Skeletal muscle tissue (tissue), 4 donors: ENCODE measurements around the gene EHD2. TPM values are rescaled to one million over a fixed set of nuclear protein-coding genes. Genes with fewer than 3 reads are reported as not detected.

Source experiments
- H3K27ac ChIP-seq: one replicate; pipeline ENCODE4 v1.7.0; 2013; ENCODE audit warnings: mild to moderate bottlenecking, low read depth, low read length, inconsistent platforms
- H3K27me3 ChIP-seq, 3 donors: one replicate each; pipeline ENCODE4 v1.7.0; 2013; ENCODE audit warnings: low read length in 3 of 3; ENCODE audit not compliant: control insufficient read depth in 3 of 3, insufficient read depth in 3 of 3
- H3K36me3 ChIP-seq, 3 donors: one replicate each; pipeline ENCODE4 v1.7.0; 2013; ENCODE audit warnings: low read length in 3 of 3; ENCODE audit not compliant: control insufficient read depth in 3 of 3, insufficient read depth in 3 of 3
- H3K4me1 ChIP-seq, 3 donors: one replicate each; pipeline ENCODE4 v1.7.0; 2013; ENCODE audit warnings: low read length in 3 of 3, mild to moderate bottlenecking in 3 of 3; ENCODE audit not compliant: control insufficient read depth in 3 of 3, insufficient read depth in 3 of 3
- H3K4me3 ChIP-seq, 3 donors: one replicate each; pipeline ENCODE4 v1.7.0; 2013; ENCODE audit warnings: low read length in 3 of 3
- H3K9ac ChIP-seq, 3 donors: one replicate each; pipeline ENCODE4 v1.7.0; 2013; ENCODE audit warnings: low read length in 3 of 3, mild to moderate bottlenecking in 3 of 3, moderate library complexity in 2 of 3, low read depth in 1 of 3
- H3K9me3 ChIP-seq, 3 donors: one replicate each; pipeline ENCODE4 v1.7.0; 2013; ENCODE audit warnings: low read length in 3 of 3; ENCODE audit not compliant: control insufficient read depth in 3 of 3
- total RNA-seq: library from RNA; depleted of rRNA; stranded (reverse); fragments of >200 nt; gene quantifications from one replicate; pipeline ENCODE4 v1.2.3, GENCODE V29; 2014
- donor health status: Osteomylitis.

The EHD2 gene
- total RNA-seq, 1 donor from 2014 or later: 63.2 TPM

DNA sequence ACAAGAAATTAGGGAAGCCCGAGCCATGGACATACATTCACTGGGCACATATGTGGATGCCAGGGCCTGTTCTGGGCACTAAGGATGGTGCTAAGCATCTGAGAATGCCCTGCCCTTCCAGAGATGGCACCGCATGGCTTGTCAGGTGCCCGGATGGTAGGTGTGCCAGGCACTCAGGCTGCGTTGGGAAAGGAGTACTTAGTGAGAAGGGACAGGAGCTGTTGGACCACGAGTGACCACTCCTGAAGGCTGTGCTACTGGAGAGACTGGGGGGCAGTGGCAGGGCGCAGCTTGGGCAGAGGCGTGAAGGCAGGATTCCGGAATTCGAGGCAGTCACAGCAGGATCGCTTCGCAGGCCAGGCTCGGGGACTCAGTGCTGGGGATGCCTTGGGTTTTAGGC lies 38.0 kb upstream of the EHD2 start:
- no peak overlapping the region for H3K27ac ChIP-seq
- no peaks in the 10 kb centered on the region for H3K27me3 ChIP-seq
- no peak overlapping the region for H3K9ac ChIP-seq
- H3K4me1 ChIP-seq: peaks cover 0 to 6% (median 0%) of the 10 kb centered on the region in 3 donors
- peaks cover 41 to 46% (median 41%) of the 10 kb centered on the region in 3 donors for H3K36me3 ChIP-seq
- H3K9me3 ChIP-seq: no peaks in the 10 kb centered on the region
- H3K4me3 ChIP-seq: no peak overlapping the region

DNA sequence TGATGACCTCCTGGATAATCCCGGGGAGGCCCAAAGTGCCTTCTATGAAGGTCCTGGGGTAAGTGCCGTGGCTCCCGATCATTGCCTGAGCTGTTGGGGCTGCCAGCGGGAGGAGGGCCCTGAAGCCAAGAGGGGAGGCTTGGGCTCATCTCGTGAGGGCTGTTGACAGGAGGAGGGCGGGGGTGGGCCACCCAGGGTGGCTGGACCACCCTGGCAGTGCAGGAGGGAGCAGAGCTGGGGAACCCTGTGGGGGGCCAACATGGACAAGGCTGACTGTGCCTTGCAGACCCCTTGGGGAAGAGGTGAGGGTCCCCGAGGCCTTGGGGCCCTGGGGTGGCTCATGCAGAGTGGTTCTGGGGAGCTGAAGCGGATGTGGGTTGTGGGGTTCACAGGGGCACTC lies 37.4 kb upstream of the EHD2 start:
- H3K4me1 ChIP-seq: peaks cover 0 to 6% (median 0%) of the 10 kb centered on the region in 3 donors
- no peak overlapping the region for H3K4me3 ChIP-seq
- H3K27me3 ChIP-seq: no peaks in the 10 kb centered on the region
- H3K36me3 ChIP-seq: peaks cover 35 to 43% (median 40%) of the 10 kb centered on the region in 3 donors
- H3K27ac ChIP-seq: no peak overlapping the region
- no peak overlapping the region for H3K9ac ChIP-seq
- no peaks in the 10 kb centered on the region for H3K9me3 ChIP-seq

DNA sequence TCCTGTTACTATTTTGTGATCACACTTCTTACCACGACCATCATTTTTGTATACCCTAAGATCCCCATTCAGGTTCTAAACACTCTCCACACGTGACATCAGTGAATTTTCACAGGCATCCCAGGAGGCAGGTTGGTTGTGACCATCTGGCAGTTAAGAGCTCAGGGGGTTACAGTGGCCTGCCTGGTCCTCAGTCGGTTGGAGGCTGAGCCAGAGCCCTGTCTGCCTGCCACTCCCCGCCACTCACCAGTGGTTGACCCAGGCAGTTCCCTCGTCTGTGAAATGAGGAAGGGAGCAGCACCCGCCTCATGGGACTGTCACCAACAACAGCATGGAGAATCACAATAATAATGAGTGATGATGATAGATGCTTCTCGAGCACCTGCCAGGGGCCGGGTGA lies 36.4 kb upstream of the EHD2 start:
- Histone ChIP-seq H3K9me3 (no peaks in the 10 kb centered on the region), H3K36me3 (peaks cover 33 to 46% (median 40%) of the 10 kb centered on the region in 3 donors), H3K27ac (no peak overlapping the region), H3K4me1 (peaks cover 0 to 6% (median 0%) of the 10 kb centered on the region in 3 donors), H3K27me3 (no peaks in the 10 kb centered on the region), H3K4me3 (no peak overlapping the region), H3K9ac (no peak overlapping the region)

DNA sequence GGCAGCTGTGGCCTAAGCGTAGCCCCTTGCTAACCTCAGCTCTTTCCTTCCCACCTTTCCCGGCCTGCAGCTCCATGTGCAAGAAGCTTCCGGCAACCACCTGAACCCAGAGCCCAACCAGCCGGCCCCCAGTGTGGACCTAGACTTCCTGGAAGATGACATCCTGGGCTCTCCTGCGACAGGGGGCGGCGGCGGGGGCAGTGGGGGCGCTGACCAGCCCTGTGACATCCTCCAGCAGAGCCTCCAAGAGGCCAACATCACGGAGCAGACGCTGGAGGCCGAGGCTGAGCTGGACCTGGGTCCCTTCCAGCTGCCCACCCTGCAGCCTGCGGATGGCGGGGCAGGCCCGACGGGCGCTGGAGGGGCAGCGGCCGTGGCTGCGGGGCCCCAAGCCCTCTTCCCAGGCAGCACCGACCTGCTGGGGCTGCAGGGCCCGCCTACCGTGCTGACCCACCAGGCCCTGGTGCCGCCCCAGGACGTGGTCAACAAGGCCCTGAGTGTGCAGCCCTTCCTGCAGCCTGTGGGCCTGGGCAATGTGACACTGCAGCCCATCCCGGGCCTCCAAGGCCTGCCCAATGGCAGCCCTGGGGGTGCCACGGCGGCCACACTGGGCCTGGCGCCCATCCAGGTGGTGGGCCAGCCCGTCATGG lies 33.8 kb upstream of the EHD2 start:
- Histone ChIP-seq H3K27ac (no peak overlapping the region), H3K4me3 (no peak overlapping the region), H3K9me3 (no peaks in the 10 kb centered on the region), H3K9ac (no peak overlapping the region), H3K36me3 (peaks cover 20 to 36% (median 23%) of the 10 kb centered on the region in 3 donors), H3K4me1 (peaks cover 0 to 6% (median 0%) of the 10 kb centered on the region in 3 donors), H3K27me3 (no peaks in the 10 kb centered on the region)

DNA sequence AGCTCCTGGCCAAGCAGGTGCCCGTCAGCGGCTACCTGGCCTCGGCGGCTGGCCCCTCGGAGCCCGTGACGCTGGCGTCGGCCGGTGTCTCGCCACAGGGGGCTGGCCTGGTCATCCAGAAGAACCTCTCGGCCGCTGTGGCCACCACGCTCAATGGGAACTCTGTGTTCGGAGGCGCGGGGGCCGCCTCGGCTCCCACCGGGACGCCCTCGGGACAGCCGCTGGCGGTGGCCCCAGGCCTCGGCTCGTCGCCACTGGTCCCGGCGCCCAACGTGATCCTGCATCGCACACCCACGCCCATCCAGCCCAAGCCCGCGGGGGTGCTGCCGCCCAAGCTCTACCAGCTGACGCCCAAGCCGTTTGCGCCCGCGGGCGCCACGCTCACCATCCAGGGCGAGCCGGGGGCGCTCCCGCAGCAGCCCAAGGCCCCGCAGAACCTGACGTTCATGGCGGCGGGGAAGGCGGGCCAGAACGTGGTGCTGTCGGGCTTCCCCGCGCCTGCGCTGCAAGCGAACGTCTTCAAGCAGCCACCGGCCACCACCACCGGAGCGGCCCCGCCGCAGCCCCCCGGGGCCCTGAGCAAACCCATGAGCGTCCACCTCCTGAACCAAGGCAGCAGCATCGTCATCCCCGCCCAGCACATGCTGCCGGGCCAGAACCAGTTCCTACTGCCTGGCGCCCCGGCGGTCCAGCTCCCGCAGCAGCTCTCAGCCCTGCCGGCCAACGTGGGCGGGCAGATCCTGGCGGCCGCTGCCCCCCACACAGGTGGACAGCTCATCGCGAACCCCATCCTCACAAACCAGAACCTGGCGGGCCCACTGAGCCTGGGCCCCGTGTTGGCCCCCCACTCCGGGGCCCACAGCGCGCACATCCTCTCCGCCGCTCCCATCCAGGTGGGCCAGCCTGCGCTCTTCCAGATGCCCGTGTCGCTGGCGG lies 33.0 kb upstream of the EHD2 start:
- peaks cover 16 to 28% (median 21%) of the 10 kb centered on the region in 3 donors for H3K36me3 ChIP-seq
- H3K9ac ChIP-seq: no peak overlapping the region
- no peak overlapping the region for H3K4me3 ChIP-seq
- H3K4me1 ChIP-seq: peaks cover 0 to 3% (median 0%) of the 10 kb centered on the region in 3 donors
- no peaks in the 10 kb centered on the region for H3K27me3 ChIP-seq
- no peaks in the 10 kb centered on the region for H3K9me3 ChIP-seq
- no peak overlapping the region for H3K27ac ChIP-seq

DNA sequence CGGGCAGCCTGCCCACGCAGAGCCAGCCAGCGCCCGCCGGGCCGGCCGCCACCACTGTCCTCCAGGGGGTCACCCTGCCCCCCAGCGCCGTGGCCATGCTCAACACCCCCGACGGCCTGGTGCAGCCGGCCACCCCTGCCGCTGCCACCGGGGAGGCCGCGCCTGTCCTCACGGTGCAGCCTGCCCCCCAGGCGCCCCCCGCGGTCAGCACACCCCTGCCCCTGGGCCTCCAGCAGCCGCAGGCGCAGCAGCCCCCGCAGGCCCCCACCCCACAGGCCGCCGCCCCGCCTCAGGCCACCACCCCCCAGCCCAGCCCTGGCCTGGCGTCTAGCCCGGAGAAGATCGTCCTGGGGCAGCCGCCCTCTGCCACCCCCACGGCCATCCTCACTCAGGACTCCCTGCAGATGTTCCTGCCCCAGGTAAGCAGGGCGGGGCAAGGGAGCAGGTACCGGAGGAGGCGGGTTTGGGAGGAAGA lies 32.3 kb upstream of the EHD2 start:
- Histone ChIP-seq H3K9me3 (no peaks in the 10 kb centered on the region), H3K27me3 (no peaks in the 10 kb centered on the region), H3K36me3 (peaks cover 18 to 24% (median 18%) of the 10 kb centered on the region in 3 donors), H3K9ac (no peak overlapping the region), H3K27ac (no peak overlapping the region), H3K4me1 (no peaks in the 10 kb centered on the region), H3K4me3 (no peak overlapping the region)

DNA sequence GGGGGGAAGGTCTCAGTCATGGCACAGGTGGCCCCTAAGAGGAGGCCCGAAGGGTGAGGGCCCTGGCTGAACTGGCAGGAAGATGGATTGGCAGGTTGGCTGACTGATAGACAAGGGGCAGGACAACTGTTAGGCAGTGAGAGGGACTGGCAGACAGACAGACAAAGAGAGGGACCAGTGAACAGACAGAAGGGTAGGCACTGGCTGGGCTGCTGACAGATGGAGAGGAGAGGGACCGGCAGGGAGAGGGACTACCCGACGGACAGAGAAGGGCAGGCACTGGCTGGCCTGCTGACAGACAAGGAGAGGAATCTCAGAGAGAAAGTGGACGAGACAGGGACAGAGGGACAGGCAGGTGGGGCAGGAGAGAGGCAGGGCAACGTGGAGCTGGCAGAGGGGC lies 31.8 kb upstream of the EHD2 start:
- no peaks in the 10 kb centered on the region for H3K27me3 ChIP-seq
- H3K9me3 ChIP-seq: no peaks in the 10 kb centered on the region
- no peaks in the 10 kb centered on the region for H3K4me1 ChIP-seq
- no peak overlapping the region for H3K4me3 ChIP-seq
- H3K36me3 ChIP-seq: peaks cover 18 to 24% (median 18%) of the 10 kb centered on the region in 3 donors
- no peak overlapping the region for H3K9ac ChIP-seq
- no peak overlapping the region for H3K27ac ChIP-seq

DNA sequence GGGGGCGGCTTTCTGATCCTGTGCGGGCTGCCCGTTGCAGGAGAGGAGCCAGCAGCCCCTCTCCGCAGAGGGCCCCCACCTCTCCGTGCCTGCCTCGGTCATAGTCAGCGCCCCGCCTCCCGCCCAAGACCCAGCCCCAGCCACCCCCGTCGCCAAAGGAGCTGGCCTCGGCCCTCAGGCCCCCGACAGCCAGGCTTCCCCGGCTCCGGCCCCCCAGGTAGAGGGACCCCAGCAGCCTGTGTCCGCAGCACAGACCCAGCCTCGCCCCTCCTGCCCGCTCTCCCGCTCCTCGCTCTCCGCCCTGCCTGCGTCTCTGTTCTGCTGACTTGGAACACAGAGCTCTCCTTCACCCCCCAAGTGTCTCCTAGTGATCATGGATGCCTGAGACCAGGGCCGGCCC lies 31.3 kb upstream of the EHD2 start:
- Histone ChIP-seq H3K36me3 (peaks cover 15 to 20% (median 16%) of the 10 kb centered on the region in 3 donors), H3K4me1 (no peaks in the 10 kb centered on the region), H3K9ac (no peak overlapping the region), H3K27me3 (no peaks in the 10 kb centered on the region), H3K9me3 (no peaks in the 10 kb centered on the region), H3K4me3 (no peak overlapping the region), H3K27ac (no peak overlapping the region)

DNA sequence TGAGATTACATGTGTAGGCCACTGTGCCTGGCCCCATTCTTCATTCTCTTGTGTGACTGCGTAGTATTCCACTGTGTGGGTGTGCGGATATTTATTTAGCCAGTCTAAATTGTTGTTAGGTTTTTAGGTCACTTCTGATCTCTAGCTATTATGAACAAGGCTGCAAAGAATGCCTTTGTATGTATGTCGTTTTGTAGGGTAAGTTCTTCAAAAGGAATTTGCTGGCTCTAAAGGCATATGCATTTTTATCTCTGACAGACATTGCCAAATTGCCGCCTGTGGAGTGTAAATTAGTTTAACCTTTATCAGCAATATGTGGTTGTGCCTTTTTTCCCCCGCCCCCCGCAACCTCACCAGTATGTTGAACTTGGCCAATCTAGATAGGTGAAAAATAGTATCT lies 30.3 kb upstream of the EHD2 start:
- Histone ChIP-seq H3K9me3 (no peaks in the 10 kb centered on the region), H3K36me3 (peaks cover 10 to 16% (median 12%) of the 10 kb centered on the region in 3 donors), H3K27ac (no peak overlapping the region), H3K27me3 (no peaks in the 10 kb centered on the region), H3K4me3 (no peak overlapping the region), H3K9ac (no peak overlapping the region), H3K4me1 (no peaks in the 10 kb centered on the region)
